GM18907 (cell line): ENCODE measurements around the gene MAGEB6.
"Not testable (repeated sequence)": the region's sequence is repeated elsewhere in the genome, so short reads cannot be mapped to it uniquely, and the experiment has no call there.

Experiments used
- ATAC-seq: cut with Tn5 transposase; IDR thresholded peaks from one replicate; pipeline ENCODE4 v1.9.1; 2021; ENCODE audit warnings: mild to moderate bottlenecking, moderate library complexity; ENCODE audit not compliant: unreplicated experiment

The MAGEB6 gene

GRCh38 chrX:26192204-26192603 lies at the start of gene MAGEB6:
MAGEB6 (plus strand) TSS chrX:26192440; CDS start chrX:26193847, 1,407 bp downstream.
- no peak for ATAC-seq

- no peak for ATAC-seq
Observed at GRCh38 chrX:26146024-26146423, 46.2 kb upstream of the MAGEB6 start.

DNA sequence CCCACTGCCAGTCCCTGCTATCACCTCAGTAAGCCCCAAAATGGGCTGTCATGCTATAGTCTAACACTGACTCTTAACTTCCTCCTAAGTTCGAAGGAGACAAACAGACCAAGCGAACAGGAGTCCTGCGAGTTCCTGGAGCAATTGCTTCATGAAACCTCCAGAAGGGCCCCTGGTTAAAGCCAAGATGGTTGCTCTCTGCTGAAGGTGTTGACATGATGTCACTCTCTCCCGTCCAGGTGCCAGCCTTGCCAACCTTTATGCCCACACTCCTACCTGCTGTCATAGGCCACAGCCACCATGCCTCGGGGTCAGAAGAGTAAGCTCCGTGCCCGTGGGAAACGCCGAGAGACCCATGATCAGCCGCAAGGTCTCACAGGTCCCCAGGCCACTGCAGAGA lies 31.9 kb upstream of the MAGEB6 start, which contains the start of gene MAGEB6B:
MAGEB6B (plus strand) TSS at position 301 of the 400 bp plus-strand sequence; CDS start at position 301, 0 bp downstream.
- ATAC-seq, result no peak

DNA sequence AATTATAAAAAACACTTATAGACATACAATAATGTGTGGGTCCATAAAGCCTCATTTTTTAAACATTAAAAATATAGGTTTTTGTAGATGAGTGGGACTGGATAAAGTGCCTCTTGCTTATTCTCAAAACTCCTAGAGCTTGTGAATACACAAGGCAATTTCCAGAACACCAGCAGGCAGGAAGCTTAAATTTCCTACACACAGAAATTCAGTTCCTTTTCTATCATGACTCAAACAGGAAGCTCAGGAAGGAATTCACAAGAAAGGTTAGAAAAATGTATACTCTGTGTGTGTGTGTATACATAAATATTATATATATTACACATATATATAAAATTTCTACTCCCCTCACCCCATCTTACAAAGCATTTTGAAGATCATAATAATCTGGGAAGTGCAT lies 11.3 kb downstream of the MAGEB6 start:
- ATAC-seq, result no peak

- ATAC-seq, result not testable (repeated sequence)
Observed at GRCh38 chrX:26204717-26205116, 12.5 kb downstream of the MAGEB6 start.

GRCh38 chrX:26208012-26208411 lies 15.8 kb downstream of the MAGEB6 start:
- ATAC-seq, result no peak

DNA sequence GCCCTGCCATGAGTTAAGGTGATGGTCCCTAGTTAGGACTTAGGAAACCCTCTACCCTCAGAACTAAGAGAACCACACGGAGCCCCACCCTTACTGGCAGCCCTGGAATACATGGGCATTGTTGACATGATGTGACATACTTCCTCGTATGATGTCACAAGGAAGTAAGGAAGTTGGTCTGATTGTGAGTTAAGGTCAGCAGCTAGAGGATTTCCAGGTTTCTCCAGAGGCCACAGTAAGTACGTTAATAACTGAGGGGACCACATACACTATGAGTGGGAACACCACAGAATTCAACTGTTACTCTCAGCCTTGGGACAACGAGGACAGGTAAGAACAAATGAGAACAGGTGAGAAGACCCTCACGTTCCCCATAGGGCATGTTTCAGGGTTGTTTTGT lies 23.6 kb downstream of the MAGEB6 start, which contains the start of gene MAGEB5:
MAGEB5 (plus strand) TSS at position 301 of the 400 bp plus-strand sequence. CDS start 1,133 bp downstream, outside the sequence.
- no peak for ATAC-seq

DNA sequence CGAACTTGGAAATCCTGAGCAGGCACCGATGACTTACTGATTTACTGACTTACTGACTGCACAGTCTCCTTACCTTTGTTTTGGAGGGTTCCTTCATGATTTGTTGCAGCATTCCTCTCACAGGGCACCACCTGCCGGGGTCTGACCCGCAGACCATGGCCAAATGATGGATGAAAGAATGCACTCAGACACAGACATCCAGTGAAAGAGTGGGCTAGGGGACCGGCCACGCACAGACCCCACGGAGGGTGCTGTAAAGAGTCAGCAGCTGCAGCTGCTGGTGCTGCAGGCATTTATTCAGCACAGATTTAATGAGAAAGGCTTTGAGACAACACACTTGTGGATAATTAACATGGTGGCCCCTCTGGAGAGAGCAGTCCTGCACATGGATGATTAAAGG lies 27.1 kb downstream of the MAGEB6 start:
- no peak for ATAC-seq

DNA sequence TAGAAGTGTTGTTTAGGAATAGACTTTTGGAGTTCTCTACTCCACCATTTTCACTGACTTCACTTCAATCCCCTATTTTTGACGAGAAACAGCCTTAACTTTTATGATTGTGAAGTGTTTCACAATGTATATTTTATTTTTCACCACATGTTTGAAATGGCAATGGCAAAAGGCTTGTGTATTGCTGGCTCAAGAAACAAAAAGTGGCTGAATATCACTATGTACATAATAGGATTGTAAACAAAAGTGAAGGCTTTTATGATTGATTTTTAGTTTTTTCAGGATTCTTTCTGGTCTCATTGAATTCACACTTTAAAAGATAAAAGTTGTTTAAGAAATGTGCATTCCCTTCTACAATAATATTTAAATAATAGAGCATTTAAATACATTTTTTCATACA lies 41.9 kb downstream of the MAGEB6 start:
- no peak for ATAC-seq
